ENCODE results near the gene FADS2. TPM values are rescaled to one million over a fixed set of nuclear protein-coding genes. Genes with fewer than 3 reads are reported as not detected.

Gene FADS2
- total RNA-seq, 4 donors from 2014 or later = 15.4 to 540 (median 173) TPM

DNA sequence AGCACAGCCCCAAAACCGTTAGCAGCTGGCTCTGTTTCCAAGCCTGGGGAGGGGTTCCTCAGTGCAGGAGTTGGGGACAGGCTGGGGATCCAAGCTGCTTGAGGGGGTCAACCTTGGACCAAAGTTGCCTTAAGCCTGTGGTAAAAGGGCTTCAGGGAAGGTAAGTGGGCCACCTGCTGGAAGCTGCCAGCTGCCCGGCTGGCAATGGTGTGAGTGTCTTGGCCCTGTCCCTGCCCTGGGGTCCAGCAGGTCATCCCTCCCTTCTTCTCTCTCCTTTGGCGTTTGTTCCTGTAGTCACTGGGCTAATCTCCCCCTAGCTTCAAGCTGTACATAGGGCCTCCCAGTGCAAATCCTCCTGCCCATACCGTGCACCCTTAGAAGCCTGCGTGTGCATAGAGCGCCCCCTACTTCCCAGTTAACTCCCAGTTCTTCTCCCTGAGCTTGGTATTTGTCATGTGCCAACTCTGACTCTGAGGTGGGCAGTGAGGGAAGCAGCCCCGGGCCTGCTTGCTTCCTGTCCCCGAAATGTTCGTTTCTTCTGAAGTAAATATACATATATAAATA lies 40.1 kb upstream of the FADS2 start:
- TF ChIP-seq, protein P1, sequence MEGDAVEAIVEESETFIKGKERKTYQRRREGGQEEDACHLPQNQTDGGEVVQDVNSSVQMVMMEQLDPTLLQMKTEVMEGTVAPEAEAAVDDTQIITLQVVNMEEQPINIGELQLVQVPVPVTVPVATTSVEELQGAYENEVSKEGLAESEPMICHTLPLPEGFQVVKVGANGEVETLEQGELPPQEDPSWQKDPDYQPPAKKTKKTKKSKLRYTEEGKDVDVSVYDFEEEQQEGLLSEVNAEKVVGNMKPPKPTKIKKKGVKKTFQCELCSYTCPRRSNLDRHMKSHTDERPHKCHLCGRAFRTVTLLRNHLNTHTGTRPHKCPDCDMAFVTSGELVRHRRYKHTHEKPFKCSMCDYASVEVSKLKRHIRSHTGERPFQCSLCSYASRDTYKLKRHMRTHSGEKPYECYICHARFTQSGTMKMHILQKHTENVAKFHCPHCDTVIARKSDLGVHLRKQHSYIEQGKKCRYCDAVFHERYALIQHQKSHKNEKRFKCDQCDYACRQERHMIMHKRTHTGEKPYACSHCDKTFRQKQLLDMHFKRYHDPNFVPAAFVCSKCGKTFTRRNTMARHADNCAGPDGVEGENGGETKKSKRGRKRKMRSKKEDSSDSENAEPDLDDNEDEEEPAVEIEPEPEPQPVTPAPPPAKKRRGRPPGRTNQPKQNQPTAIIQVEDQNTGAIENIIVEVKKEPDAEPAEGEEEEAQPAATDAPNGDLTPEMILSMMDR (IDR thresholded peaks at IDR 0.05) = no peak
- no peak for TF ChIP-seq POLR2A (IDR thresholded peaks at IDR 0.05)
- H3K4me3 ChIP-seq (ENCODE audit: low read depth, poor library complexity, severe bottlenecking) = no peak overlapping the region
- 68 to 75% methylated on average over 9 of the region's 9 CpGs for WGBS, 2 donors
- intact Hi-C loops (cut with DNase I; ENCODE audit: low total_unique reads) = no loop called here
- no peak for DNase-seq (ENCODE audit: low spot score in 2 of 2)

DNA sequence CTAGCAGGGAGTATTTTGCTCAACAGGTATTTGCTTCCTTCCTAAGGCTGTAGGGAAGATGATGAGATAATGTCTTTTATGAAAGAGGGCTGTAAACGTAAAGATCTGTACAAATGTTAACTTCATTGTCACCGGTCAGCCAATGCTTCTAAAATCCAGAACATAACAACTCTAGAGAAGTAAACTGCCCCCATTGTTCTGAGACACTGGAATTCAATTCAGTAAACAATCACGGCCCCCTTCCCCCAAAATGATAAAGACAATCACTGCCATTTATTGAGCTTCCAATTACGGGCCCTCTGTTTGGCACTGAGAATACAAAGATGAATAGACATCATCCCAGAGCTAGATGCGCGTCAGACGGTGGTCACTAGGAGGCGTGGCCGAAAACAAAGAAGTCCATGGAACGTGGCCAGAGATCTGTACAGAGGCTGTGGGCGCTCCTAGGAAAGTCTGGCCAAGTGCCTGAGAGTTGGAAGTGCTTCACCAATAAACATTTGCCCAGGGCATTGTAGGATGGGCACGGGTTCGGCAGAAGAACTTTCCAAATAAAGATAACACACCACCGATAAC lies 36.3 kb upstream of the FADS2 start:
- DNase-seq (ENCODE audit: low spot score in 2 of 2) = peak in 1 of 2 donors; percentile 67
- intact Hi-C loops (cut with DNase I; ENCODE audit: low total_unique reads) = loop anchor here (10.0 kb wide), 1 partner anchor 323 kb away; no protein-coding TSS in a partner anchor
- H3K4me3 ChIP-seq (ENCODE audit: low read depth, poor library complexity, severe bottlenecking) = peak overlapping the region; percentile 77
- WGBS, 2 donors = 4% methylated on average over 14 of the region's 14 CpGs
- TF ChIP-seq POLR2A (IDR thresholded peaks at IDR 0.05) = no peak
- TF ChIP-seq, protein P1 (IDR thresholded peaks at IDR 0.05) = no peak

DNA sequence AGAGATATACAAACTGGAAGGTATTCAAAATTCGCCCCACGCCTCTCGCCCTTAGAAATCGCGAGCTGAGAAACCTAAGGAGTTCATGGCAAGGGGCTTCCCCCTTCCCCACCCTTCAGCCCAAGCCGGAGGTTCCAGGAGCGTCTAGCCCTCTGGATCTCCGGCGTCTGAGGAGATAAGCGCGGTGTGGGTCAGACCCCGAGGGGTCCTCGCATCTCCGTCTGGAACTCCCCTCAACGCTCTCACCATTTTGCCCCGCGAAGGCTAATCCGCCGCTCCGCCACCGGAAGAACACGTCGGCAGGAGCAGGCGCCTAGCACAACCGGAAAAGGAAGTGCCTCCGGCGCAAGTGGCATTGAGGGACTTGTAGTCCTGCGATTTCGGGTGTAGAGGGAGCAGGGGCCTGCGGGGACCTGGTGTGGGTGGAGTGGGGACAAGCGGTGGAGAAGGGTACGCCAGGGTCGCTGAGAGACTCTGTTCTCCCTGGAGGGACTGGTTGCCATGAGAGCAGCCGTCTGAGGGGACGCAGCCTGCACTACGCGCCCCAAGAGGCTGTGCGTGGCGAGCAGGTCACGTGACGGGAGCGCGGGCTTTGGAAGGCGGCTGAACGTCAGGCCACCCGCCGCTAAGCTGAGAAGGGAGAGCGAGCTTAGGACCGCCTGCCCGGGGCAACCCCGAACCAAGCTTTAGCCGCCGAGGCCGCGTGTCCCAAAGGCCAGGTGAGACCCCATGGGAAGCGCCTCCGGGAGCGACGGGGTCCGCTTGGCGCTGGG lies 35.6 kb upstream of the FADS2 start, which contains the start of the genes FEN1 and TMEM258:
Gene FEN1 (plus strand): TSS at position 602 of the 773 bp plus-strand sequence. CDS start 2,451 bp downstream, outside the sequence.
Gene TMEM258 (minus strand): TSS at position 290 of the 773 bp plus-strand sequence. CDS start 41 bp downstream, at position 249.
- DNase-seq (ENCODE audit: low spot score in 2 of 2) = peak; percentile 86 to 98
- 0 to 1% methylated on average over 39 to 61 of the region's 61 CpGs for WGBS, 2 donors
- H3K4me3 ChIP-seq (ENCODE audit: low read depth, poor library complexity, severe bottlenecking) = peak within 1 kb of the TSS; percentile 77
- intact Hi-C loops (cut with DNase I; ENCODE audit: low total_unique reads) = loop anchor here (10.0 kb wide), 1 partner anchor 322 kb away; no protein-coding TSS in a partner anchor
- TF ChIP-seq POLR2A (IDR thresholded peaks at IDR 0.05) = peak in 1 of 2 donors; percentile 55
- TF ChIP-seq, protein P1 (IDR thresholded peaks at IDR 0.05) = no peak

DNA sequence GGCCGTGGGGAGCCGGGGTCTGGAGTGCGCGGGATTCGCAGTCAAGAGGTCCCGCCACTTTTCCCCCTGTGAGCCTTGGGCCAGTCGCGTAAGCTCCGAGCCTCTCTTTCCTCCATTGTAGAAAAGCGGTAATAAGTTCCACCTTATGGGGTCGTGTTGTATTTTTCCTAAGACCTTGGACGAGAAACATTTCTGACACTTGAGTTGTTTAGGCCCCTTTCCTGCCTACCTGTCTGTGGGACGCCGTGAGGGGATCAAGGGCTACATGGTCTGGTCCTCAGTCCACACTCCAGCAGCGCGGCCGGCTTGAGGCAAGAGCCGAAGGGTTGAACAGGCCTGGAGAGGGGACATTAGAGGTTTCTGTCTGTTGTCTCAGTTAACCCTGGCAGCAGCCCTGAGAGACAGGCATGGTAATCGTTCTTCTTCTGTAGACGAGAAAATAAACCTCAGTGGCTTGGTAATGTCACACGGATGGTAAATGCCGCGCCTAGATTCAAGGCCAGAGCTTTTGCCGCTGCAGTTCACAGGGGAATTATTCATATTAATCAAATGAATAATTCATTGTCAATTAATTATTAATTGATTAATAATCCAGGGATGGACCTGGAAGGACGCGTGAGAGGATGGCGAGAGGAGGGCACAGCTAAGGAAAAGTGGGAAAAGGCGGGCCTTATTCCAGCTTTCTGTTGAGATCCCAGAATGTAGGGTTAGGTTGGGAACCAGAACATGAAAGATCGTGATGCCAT lies 34.8 kb upstream of the FADS2 start:
- peak overlapping the region; percentile 77 for H3K4me3 ChIP-seq (ENCODE audit: low read depth, poor library complexity, severe bottlenecking)
- 2 to 5% methylated on average over 20 to 29 of the region's 29 CpGs for WGBS, 2 donors
- intact Hi-C loops (cut with DNase I; ENCODE audit: low total_unique reads) = loop anchor here (10.0 kb wide), 1 partner anchor 322 kb away; no protein-coding TSS in a partner anchor
- no peak for TF ChIP-seq POLR2A (IDR thresholded peaks at IDR 0.05)
- TF ChIP-seq, protein P1 (IDR thresholded peaks at IDR 0.05) = no peak
- DNase-seq (ENCODE audit: low spot score in 2 of 2) = no peak

DNA sequence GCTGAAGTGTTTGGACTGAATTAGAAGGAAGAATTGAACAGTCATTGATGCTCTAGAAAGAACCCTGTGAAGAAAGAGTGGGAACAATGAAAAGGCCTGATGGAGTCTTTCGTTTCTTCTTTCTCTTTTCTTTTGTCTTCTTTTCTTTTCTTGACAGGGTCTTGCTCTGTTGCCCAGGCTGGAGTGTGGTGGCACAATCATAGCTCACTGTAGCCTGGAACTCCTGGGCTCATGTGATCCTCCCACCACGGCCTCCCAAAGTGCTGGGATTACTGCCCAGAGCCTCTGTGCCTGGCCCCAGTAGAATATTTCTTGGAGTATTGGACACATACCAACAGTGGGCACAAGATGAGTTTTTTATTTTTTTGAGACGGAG lies 34.3 kb upstream of the FADS2 start:
- H3K4me3 ChIP-seq (ENCODE audit: low read depth, poor library complexity, severe bottlenecking) = no peak overlapping the region
- DNase-seq (ENCODE audit: low spot score in 2 of 2) = no peak
- TF ChIP-seq POLR2A (IDR thresholded peaks at IDR 0.05) = no peak
- TF ChIP-seq, protein P1 (IDR thresholded peaks at IDR 0.05) = no peak
- WGBS, 2 donors = 49 to 65% methylated on average over 3 of the region's 3 CpGs
- intact Hi-C loops (cut with DNase I; ENCODE audit: low total_unique reads) = loop anchor here (10.0 kb wide), 1 partner anchor 321 kb away; no protein-coding TSS in a partner anchor
